ENCODE measurements around the gene LBH. TPM values are rescaled to one million over a fixed set of nuclear protein-coding genes. Genes with fewer than 3 reads are reported as not detected.

LBH gene
- total and polyA plus RNA-seq, 4 donors: 22.9 to 133 (median 81.3) TPM

DNA sequence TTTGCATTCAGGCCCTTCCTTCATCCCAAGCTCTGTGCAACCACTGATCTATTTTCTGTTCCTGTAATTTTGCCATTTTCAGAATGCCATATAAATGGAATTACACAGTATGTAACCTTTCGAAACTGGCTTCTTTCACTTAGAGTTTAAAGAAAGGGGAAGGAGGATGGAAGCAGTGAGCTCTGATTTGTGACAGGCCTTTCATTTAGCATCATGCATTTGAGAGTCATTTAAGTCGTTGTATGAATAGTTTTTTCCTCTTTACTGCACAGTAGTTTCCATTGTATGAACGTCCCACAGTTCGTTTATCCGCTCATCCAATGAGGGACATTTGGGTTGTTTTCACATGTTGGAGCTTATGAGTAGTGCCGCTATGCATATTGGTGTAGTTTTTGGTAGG lies 67.0 kb downstream of the LBH start:
- ATAC-seq (ENCODE audit: insufficient read depth, low FRiP score): no peak
- H3K27ac ChIP-seq (ENCODE audit: low read depth in 1 of 2, low read length in 1 of 2): no peak overlapping the region
- WGBS, 2 donors: 87 to 94% methylated on average over 6 of the region's 6 CpGs
- no peaks in the 10 kb centered on the region for H3K9me3 ChIP-seq (ENCODE audit: control insufficient read depth in 4 of 4, insufficient read depth in 3 of 4, low read length in 3 of 4)
- H3K4me3 ChIP-seq: no peak overlapping the region
- TF ChIP-seq, protein P1, sequence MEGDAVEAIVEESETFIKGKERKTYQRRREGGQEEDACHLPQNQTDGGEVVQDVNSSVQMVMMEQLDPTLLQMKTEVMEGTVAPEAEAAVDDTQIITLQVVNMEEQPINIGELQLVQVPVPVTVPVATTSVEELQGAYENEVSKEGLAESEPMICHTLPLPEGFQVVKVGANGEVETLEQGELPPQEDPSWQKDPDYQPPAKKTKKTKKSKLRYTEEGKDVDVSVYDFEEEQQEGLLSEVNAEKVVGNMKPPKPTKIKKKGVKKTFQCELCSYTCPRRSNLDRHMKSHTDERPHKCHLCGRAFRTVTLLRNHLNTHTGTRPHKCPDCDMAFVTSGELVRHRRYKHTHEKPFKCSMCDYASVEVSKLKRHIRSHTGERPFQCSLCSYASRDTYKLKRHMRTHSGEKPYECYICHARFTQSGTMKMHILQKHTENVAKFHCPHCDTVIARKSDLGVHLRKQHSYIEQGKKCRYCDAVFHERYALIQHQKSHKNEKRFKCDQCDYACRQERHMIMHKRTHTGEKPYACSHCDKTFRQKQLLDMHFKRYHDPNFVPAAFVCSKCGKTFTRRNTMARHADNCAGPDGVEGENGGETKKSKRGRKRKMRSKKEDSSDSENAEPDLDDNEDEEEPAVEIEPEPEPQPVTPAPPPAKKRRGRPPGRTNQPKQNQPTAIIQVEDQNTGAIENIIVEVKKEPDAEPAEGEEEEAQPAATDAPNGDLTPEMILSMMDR (IDR thresholded peaks at IDR 0.05; ENCODE audit: control extremely low read depth, extremely low read depth): no peak
- H3K4me1 ChIP-seq (ENCODE audit: control insufficient read depth in 5 of 5, insufficient read depth in 5 of 5, low read length in 5 of 5): peaks cover 10 to 30% (median 10%) of the 10 kb centered on the region in 5 donors
- no peaks in the 10 kb centered on the region for H3K36me3 ChIP-seq (ENCODE audit: control insufficient read depth in 4 of 4, insufficient read depth in 4 of 4, low read length in 4 of 4)
- no peak overlapping the region for H3K9ac ChIP-seq (ENCODE audit: insufficient read depth in 1 of 2, low read length in 2 of 2)
- H3K27me3 ChIP-seq (ENCODE audit: control insufficient read depth in 3 of 3, insufficient read depth in 3 of 3, low read length in 2 of 3): no peaks in the 10 kb centered on the region
- DNase-seq: no peak

DNA sequence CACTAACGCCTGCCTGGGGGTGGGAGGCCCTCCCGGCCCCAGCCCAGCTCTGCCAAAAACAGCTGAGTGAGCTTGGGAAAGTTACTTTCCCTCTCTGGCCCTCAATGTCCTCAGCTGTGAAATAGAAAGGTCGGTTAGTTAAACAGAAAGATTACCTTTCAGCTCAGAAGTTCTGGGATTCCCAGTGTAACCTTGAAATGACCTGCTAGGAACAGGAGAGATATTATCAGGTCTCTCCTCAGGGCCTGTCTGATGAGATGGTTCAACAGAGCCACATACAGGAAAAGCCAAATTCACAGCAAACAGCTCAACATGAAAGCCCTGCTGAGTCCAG lies 68.8 kb downstream of the LBH start:
- Histone ChIP-seq H3K27me3 (ENCODE audit: control insufficient read depth in 3 of 3, insufficient read depth in 3 of 3, low read length in 2 of 3) (no peaks in the 10 kb centered on the region), H3K4me3 (no peak overlapping the region), H3K9ac (ENCODE audit: insufficient read depth in 1 of 2, low read length in 2 of 2) (no peak overlapping the region), H3K9me3 (ENCODE audit: control insufficient read depth in 4 of 4, insufficient read depth in 3 of 4, low read length in 3 of 4) (no peaks in the 10 kb centered on the region), H3K27ac (ENCODE audit: low read depth in 1 of 2, low read length in 1 of 2) (peak overlapping the region; percentile 63 to 77), H3K4me1 (ENCODE audit: control insufficient read depth in 5 of 5, insufficient read depth in 5 of 5, low read length in 5 of 5) (peaks cover 8 to 24% (median 10%) of the 10 kb centered on the region in 5 donors), H3K36me3 (ENCODE audit: control insufficient read depth in 4 of 4, insufficient read depth in 4 of 4, low read length in 4 of 4) (no peaks in the 10 kb centered on the region)
- TF ChIP-seq, protein P1 (IDR thresholded peaks at IDR 0.05; ENCODE audit: control extremely low read depth, extremely low read depth): no peak
- WGBS, 2 donors: 66 to 81% methylated on average over 3 of the region's 3 CpGs
- ATAC-seq (ENCODE audit: insufficient read depth, low FRiP score): no peak
- DNase-seq: no peak

DNA sequence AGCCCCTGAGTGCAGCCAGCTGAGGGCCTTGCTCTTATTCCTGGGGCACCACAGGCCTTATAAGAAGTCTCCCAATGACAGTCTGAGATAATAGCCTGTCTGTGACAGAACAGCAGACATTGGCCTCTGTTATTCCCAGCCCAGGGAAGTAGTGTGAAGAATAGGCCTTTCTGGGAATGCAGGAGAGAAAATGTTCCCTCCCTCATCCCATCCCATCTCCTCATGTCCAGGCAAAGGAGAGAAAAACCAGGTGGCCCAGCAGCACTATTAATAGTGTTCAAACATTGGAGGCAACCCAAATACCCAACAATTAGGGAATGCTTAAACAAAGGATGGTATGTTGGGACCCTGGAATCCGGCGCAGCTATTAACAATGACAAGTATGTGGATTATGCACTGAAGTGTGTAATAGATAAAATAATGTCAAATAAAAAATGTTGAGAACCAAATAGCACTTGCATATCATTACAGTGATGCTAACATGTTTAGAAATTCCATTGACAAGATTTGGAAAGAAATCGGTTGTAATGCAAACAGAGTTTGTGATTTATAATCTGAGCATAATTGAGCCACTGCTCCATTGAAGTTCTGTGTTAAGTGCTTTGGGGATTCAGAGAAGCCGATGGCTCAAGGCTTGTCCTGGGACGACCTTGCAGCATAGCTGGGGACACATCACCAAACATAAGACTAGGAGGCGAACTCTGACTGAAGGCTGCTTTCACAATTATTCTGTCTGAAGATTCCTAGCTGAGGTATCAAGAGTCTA lies 69.3 kb downstream of the LBH start:
- Histone ChIP-seq H3K9ac (ENCODE audit: insufficient read depth in 1 of 2, low read length in 2 of 2) (no peak overlapping the region), H3K4me3 (no peak overlapping the region), H3K27ac (ENCODE audit: low read depth in 1 of 2, low read length in 1 of 2) (peak overlapping the region; percentile 63 to 77), H3K9me3 (ENCODE audit: control insufficient read depth in 4 of 4, insufficient read depth in 3 of 4, low read length in 3 of 4) (no peaks in the 10 kb centered on the region), H3K27me3 (ENCODE audit: control insufficient read depth in 3 of 3, insufficient read depth in 3 of 3, low read length in 2 of 3) (no peaks in the 10 kb centered on the region), H3K36me3 (ENCODE audit: control insufficient read depth in 4 of 4, insufficient read depth in 4 of 4, low read length in 4 of 4) (no peaks in the 10 kb centered on the region), H3K4me1 (ENCODE audit: control insufficient read depth in 5 of 5, insufficient read depth in 5 of 5, low read length in 5 of 5) (peaks cover 8 to 24% (median 10%) of the 10 kb centered on the region in 5 donors)
- DNase-seq (peak; percentile 63 to 80 (median 76)), ATAC-seq (ENCODE audit: insufficient read depth, low FRiP score) (no peak)
- TF ChIP-seq, protein P1 (IDR thresholded peaks at IDR 0.05; ENCODE audit: control extremely low read depth, extremely low read depth): no peak
- 50 to 73% methylated on average over 6 of the region's 6 CpGs for WGBS, 2 donors
